NCI-H2171 (cell line): Measurements from ENCODE around the gene HMGB2.

ENCODE experiments used
- DNase-seq: peaks from one replicate; lab custom pipeline; 2025; lab: John Stamatoyannopoulos, UW

HMGB2 gene

DNA sequence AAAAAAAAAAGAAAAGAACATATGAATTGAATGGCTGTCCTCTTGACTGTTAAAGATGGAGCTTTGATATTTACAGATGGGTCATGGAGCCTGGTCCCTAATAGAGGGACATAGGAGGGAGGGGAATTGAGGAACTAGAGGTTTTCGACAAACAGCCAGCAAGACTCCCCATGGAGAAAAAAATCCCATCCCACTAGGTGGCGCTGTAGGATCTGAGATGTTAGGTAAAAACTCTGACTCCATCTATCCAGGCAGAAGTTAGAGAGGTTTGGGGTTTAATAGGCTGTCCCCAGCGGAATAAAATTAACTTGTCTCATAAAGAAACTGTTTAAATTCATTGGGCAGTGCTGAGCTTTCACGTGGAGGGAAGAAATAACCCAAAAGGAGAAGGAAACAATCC is 45.9 kb downstream of the HMGB2 start:
- no peak for DNase-seq

DNA sequence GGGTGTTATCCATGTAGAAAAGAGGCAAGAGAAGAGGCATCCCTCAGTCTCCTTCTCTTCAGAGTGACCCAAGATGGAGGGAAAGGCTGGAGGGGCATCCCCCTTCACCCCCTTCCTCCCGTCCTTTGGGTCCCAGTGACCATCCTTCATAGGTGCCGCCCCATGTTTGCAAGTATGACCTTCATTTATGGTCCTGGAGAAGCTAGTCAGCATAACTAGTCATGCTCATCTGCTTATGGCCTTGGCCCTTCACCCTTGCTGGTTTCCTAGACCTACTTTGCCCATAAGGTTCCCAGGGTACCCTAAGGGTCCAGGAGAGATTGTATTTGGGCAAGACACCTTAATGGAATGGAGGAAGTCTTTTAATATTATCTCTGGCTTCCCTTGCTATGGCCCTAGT is 46.7 kb downstream of the HMGB2 start:
- no peak for DNase-seq

DNA sequence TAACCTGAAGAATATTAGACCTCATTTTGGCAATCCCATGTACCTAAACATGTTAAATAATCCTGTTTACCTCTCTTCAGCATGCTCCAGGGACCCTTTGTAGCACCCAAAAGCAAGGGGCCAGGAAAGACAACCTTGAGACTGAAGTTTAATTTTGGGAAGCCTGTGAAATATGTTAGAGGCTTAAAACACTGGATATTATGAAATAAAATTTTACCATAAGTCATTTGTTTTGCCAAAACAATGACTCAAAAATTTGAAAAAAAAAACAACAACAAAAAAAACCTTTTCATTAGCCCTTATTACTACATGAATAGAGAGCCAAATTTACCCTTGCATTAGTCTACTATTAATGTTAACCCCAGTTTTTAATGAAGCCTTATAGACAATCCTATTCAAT is 49.7 kb downstream of the HMGB2 start:
- DNase-seq = no peak

DNA sequence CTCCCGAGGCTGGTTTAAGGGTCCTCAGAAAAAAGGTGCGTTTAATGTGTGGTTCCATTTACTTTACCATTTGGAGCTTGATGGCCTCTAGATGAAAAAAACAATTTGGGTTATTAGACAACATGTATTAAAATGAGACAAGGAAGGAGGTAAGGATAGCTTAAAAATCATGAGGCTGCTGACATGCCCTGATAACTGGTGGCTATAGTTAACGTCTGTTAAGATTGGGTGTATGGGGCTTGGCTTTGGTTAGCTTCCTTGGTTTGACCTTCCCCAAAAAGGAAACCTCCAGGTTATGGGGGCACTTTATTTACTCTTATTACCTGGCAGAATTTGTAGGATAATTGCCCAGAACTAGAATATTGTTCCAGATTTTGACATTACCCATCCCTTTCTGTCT is 51.5 kb downstream of the HMGB2 start:
- no peak for DNase-seq

DNA sequence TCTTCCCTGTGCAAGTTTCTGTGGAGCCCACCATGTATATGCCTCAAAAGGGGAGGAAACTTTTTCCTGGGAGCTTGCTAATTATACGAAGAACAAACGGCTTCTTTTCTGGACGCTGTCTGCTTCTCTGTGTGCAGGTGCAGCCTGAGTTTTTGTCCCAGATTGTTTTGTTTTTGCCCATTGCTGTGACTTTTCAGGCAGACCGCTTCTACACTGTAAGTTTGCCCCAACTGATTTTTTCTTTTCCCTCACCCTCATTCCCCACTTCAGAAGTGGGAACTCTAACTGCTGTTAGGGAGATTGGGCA is 51.9 kb downstream of the HMGB2 start:
- no peak for DNase-seq

DNA sequence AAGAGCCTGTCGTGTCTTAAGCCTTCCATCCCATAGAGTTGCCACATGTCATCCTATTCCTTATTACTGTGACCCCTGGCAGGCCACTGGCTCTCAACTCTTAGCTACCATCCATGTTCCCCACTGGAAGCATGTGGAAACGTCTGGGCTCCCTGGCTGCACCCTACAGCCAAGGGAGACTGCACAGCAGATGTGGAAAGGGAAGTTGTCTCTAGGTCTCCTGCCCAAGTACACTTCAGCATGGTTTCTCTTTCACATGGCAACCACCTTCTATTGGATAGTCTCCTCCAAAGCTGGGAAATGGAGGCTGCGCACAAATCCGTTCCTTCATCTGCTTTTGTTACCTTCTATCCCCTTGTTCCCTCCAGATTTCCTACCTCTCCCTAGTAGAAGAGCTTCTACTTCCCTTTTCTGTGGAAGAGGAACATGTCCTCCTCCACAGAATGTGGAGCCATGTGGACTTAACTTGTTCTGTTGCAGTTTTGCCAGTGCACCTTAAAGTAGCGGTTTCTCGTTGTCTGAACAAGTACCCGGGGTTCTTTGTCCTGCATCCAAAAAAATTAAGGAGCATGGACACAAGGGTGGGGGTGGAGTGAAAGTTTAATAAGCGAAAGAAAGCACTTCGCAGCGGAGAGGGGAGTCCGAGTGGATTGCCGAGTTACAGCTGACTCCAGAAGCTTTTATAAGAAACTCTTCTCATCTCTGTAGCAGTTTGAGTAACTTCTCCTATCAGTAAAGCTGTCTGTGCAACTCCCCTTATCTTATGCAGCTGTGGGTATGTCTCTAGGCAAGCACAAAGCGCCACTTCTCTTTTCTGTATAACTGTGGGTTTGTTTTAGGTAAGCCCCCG is 52.5 kb downstream of the HMGB2 start:
- DNase-seq = no peak
